DMS 273 (cell line): Measurements from ENCODE around the gene C1QB.
A peak's percentile ranks its signal among the peaks of the same experiment; 100 is the strongest.
"Not testable (repeated sequence)": the region's sequence is repeated elsewhere in the genome, so short reads cannot be mapped to it uniquely, and the experiment has no call there.

Experiments used
- DNase-seq: peaks from one replicate; lab custom pipeline; 2025; ENCODE audit not compliant: unreplicated experiment; lab: John Stamatoyannopoulos, UW

C1QB gene

DNA sequence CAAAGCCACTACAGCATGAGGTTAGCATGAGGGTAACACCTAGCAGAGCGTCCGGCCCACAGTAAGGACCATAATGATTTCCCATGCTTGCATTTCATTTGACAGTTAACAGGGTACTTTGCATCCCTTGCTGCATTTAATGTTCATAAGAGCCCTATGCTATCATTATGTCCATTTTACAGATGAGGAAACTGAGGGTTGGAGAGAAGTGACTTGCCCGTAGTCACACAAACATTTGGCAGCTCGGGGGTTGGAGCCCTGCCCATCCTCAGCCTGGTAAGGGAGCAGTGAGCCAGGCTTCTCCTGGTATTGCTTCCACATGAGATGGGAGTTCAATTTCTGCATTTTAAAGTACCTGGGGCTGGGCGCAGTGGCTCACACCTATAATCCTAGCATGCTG lies 41.1 kb downstream of the C1QB start:
- no peak for DNase-seq

DNA sequence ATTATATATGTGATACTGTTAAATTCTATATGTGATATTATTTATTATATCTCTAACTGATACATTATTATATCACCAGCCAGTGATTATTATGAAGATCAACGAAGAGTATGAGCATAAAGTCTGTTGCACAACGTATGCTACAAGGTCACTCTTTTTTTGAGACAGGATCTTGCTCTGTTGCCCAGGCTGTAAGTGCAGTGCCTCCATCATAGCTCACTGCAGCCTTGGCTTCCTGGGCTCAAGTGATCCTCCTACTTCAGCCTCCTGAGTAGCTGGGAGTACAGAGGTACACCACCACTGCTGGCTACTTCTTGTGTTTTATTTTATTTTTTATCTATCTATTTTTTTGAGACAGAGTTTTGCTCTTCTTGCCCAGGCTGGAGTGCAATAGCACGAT lies 43.6 kb downstream of the C1QB start:
- DNase-seq: no peak

DNA sequence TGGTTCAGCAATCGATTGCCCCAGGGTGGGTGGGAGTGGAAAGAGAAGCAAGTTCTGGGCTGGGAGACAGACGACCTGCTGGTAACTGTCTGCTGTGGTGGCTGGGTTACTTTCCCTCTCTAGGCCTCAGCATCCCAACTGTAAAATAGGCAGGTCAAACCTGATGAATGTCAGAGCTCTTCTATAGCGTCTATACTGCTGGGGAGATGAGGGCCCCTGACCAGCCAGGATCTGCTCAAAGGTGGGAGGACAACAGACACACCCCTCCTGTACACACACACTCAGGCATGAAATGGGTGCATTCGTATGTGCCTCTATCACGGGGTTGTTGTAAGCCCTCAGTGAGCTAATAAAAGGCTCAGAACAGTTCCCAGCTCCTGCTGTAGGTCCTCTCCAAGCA lies 44.9 kb downstream of the C1QB start:
- no peak for DNase-seq

DNA sequence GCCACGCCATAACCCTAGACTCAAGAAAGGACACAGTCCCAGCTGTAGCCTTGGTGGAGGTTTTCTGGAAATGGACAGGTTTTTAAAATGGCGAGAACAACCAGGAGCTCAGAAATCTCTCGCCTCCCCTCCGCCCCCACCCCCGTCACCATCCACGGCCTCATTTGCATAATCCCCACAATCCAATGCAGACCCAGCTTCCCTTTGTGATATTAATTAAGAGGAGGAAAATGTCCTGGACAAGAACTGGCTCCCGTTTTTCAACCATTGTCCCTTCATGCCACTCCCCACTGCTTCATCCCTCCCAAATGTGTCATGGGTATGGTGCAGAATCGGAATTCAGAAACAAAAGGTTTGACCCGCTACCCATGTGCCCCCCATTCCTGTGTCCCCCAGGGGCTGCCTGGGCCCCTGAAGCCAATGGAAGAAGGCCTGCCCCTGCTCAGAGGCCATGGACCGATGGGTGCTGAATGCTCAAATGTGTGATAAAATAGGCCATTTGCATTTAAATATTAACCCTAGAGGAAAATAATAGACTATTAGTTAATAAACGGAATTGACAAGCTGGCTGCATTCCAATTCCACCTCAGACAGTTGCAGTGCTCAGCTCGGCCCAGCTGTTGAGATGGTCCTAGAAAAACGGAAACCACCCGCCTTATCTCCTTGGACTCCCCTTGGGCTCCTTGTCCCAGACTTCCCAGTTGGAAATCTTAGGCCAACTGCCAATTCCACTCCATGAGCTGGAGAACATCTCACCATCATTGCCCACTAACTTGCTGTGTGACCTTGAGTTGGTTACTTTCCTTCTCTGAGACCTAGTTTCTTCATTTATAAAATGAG lies 46.9 kb downstream of the C1QB start:
- DNase-seq: no peak

DNA sequence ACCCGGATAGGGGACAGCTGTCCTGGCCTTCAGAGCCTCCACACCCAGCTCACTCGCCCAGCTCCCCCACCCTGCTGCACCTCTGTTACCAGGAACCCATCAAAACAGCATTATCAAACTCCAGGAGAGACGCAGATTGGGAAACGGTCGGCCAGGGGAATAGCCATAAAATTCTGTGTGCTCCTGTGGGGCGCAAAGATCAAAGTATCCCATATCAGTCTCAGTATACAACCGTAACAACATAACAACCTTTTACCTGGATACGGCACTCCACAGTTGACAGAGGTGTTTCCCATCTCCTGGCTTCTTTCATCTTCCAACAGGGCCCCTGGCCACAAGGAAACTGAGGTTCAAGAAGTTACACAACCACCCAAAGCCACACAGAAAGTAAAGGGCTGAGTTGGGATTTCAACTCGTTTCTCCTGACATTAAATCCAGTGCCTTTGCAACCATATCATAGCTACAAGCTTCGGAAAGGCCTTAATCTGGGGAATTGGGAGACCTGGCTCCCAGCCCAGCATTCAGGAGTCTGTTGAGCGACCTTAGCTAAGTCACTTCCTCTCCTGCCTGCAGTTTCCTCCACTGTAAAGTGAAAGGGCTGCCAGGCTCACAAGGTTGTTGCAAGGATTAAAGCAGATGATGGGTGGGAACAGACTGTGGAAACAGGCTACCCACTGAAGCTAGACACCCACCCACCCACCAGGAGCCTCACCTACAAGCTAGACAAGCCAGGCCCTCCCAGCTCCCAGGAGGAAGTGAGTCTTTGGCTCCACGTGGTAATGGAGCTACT lies 49.5 kb downstream of the C1QB start:
- DNase-seq: no peak

DNA sequence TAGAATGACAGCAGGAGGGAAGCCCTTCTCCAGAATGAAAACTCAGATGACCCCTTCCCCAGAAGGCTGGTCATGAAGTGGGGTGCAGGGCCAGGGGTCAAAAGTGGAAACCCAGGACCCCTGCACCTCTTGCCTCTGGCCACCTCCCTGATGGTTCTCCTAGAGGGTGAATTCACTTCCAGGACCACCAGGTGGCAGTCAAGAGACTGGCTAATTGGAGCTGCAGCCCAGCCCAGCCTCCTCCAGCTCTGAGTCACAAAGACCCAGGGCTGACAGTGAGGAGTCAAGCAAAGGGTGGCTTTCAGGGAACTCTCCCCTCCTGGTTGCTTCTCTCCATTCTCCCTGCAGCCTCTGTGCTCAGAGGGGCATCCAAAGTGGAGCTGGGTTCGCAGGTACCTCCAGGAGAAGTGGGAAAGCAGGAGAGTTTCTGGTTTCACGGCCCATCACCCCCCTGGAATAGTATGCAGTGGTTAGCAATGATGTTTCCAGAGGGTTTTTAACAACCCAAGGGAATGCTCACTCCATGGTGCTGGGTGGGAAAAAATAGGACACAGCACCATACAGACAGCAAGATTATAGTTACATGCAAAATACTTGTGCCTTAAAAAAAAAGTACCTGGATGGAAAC lies 51.5 kb downstream of the C1QB start:
- DNase-seq: peak; percentile 90

DNA sequence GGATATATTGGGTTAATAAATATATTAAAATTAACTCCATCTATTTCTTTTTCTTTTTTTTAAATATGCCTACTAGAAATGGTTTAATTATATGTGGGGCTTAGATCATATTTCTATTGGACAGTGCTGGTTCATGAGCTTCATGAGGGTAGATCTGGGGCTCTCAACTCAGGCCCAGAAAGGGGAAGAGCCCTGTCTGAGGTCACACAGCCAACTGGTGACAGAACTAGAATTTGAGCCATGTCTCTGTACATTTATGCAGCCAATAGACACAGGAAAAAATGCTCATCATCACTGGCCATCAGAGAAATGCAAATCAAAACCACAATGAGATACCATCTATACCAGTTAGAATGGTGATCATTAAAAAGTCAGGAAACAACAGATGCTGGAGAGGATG lies 52.5 kb downstream of the C1QB start:
- DNase-seq: no peak

DNA sequence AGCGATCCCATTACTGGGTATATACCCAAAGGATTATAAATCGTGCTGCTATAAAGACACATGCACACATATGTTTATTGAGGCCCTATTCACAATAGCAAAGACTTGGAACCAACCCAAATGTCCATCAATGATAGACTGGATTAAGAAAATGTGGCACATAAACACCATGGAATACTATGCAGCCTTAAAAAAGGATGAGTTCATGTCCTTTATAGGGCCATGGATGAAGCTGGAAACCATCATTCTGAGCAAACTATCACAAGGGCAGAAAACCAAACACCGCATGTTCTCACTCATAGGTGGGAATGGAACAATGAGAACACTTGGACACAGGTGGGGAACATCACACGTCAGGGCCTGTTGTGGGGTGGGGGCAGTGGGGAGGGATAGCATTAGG lies 53.1 kb downstream of the C1QB start:
- DNase-seq: not testable (repeated sequence)

DNA sequence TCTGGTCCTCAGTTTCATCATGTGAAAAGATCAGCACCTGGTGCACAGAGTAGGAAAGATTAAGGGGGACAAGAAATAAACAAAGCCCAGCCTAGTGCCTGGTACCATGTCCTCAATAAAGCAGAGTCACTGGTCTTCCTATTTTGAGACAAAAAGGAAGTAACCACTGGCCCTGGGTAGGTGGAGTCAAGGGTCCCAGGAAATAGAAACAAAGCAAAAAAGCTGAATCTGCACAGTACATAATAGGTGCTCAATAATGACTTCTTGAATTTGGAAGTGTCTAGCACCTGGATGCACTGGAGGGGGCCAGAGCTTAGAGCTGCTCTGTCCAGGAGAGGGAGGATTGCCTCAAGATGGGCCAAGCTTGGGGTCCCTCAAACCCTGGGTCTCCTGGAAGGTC lies 55.7 kb downstream of the C1QB start:
- DNase-seq: no peak

DNA sequence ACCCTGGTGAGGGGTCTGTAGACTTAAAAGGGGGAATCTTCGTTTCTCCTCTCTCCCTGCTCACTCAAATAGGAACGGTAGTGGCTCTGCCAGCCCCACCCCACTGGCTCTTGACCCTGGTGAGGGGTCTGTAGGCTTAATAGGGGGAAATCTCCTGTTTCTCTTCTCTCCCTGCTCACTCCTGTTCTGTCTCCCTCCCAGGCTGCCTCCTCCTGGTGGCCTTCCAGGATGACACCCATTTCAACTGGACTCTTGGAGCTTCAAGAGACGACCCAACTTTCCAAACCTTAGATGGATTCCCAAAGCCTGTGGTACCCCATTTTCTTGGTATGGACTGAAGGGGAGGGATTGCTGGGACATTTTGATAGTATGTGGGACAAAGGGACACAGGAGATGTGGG lies 56.2 kb downstream of the C1QB start:
- peak; percentile 55 for DNase-seq

DNA sequence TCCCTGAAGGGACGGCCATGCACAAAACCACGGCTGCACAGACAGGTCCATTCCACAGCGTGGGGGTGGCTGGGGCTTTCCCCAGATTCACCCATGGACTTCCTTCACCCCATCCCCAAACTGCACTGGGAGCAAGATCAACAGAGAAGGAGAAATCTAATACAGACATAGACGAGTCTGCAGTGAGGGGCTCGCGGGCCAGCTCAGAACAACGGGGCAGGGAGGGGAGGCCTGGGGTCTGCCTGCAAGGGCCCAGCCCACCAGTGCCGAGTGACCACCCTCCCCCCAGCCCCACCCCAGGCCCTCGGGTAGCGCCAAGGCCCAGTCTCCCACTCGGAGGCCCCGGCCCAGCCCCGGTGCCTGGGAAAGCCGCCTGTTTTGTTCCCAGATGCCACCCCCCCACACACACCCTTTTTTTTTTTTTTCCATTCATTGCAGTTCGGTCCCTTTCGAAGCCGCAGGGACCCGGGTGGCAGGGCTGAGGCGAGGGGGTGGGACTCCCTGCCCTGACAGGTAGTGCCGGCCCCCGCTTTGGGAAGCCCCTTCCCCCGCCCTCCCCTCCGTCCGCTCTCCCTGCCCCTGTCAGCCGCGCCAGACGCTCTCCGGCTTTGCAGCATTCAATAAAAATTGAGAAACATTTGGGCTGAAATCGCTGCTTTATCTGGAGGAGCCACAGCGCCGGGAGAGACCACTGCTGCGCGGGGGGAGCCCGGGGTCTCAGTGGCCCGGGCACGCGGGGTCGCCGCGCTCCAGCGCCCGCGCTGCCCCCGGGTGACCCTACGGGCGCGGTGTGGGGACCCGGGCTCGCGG lies 57.1 kb downstream of the C1QB start:
- DNase-seq: peak; percentile 81

DNA sequence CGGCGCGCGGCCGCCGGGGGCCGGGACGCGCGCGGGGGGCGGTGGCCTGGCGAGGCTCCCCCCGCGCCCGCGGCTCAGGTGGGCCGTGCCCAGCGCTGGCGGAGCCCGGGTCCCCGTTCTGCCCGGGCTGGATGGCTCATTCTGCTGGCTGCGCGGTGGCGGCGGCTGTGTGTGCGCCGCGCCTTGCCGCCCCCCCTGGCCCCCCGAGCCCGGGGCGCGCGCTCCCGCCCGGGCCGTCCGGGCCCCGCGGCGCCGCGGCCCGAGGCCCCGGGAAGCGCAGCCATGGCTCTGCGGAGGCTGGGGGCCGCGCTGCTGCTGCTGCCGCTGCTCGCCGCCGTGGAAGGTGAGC lies 57.6 kb downstream of the C1QB start, which contains the start of gene EPHB2:
Gene EPHB2, plus strand, starts transcription at position 139 of the 349 bp plus-strand sequence. Its CDS starts 144 bp downstream, at position 283.
- DNase-seq: peak; percentile 81

DNA sequence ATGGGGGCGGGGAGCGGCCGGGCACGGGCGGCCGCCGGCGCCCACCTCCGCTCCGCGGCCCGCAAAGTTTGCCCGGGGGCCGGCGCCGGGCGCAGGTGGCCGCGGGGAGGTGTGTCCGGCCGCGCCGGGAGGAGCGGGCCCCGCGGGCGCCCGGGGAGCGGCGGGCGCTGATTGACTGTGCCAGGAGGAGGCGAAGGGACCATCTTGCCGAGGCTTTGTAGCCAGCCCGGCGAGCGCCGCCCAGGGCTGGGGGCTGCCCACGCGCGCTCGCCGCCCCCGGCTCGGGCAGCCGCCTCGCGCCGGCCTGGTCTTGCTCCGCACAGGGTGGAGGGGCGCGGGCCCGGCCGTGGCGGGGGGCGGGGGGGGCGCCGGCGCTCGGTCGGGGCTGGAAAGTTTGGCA lies 58.0 kb downstream of the C1QB start:
- peak; percentile 60 for DNase-seq
